Thyroid gland (tissue), 4 donors: ENCODE measurements around the gene DGCR2.

Experiments
- POLR2A ChIP-seq, 2 donors: fragments of 450-650 bp; IDR thresholded peaks; one replicate each; pipeline ENCODE4 v1.6.1; 2017; ENCODE audit warnings: antibody characterized with exemption in 2 of 2, mild to moderate bottlenecking in 2 of 2, moderate library complexity in 1 of 2
- TF ChIP-seq, protein P1 (sequence below), 6 experiments: fragments of 200-600 bp in 3 of 6; fragments of 450-650 bp in 3 of 6; sonication (generic) in 3 of 6; IDR thresholded peaks; one replicate each; pipeline ENCODE4 v1.5.1; 2016 to 2019; ENCODE audit warnings: antibody characterized with exemption in 6 of 6, mild to moderate bottlenecking in 2 of 6, inconsistent platforms in 1 of 6, moderate library complexity in 1 of 6

DNA sequence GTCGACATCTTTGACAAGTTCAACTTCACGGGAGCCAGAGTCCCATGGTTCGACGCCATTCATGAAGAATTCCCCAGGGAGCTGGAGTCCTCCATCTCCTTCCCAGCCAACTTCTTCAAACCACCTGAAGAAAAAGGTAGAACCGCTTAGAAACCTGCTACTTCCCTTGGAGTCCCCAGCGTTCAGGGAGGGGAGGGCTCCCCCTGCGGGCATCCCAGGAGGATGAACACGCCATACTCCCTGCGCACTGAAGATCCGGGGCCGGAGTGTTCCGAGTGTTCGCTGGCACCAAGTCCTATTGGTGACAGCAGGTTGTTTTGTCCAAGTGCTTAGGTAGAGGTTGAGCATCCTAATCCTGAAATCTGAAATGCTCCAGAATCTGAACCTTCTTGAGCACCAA lies 134.4 kb downstream of the DGCR2 start:
- TF ChIP-seq, protein P1, sequence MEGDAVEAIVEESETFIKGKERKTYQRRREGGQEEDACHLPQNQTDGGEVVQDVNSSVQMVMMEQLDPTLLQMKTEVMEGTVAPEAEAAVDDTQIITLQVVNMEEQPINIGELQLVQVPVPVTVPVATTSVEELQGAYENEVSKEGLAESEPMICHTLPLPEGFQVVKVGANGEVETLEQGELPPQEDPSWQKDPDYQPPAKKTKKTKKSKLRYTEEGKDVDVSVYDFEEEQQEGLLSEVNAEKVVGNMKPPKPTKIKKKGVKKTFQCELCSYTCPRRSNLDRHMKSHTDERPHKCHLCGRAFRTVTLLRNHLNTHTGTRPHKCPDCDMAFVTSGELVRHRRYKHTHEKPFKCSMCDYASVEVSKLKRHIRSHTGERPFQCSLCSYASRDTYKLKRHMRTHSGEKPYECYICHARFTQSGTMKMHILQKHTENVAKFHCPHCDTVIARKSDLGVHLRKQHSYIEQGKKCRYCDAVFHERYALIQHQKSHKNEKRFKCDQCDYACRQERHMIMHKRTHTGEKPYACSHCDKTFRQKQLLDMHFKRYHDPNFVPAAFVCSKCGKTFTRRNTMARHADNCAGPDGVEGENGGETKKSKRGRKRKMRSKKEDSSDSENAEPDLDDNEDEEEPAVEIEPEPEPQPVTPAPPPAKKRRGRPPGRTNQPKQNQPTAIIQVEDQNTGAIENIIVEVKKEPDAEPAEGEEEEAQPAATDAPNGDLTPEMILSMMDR (IDR thresholded peaks at IDR 0.05), result peak in 1 of 6 experiments; percentile 16
- no peak for TF ChIP-seq POLR2A (IDR thresholded peaks at IDR 0.05)
